A673 (cell line): ENCODE data around the gene CRADD. TPM values are rescaled to one million over a fixed set of nuclear protein-coding genes. Genes with fewer than 3 reads are reported as not detected.

Experiments used
- BruUV-seq: library from RNA; stranded (reverse); fragments of 400-500 nt; replicated peaks from 2 replicates; lab custom pipeline; 2021; lab: Mats Ljungman, UMichigan
- CTCF ChIA-PET: fragments of 300-600 bp; sonication (Branson Sonifier 250); formaldehyde crosslinking; loops from one replicate; lab custom pipeline; 2022; ENCODE audit warnings: antibody characterized with exemption; lab: Charles Lee
- POLR2A ChIA-PET: fragments of 300-600 bp; sonication (Branson Sonifier 250); formaldehyde crosslinking; loops from one replicate; lab custom pipeline; 2022; ENCODE audit warnings: antibody characterized with exemption; ENCODE audit not compliant: low non-redundant PET; lab: Charles Lee
- DNase-seq: peaks from one replicate; pipeline ENCODE4 v3.0.0-alpha.2; 2015; ENCODE audit warnings: low spot score
- H3K27ac ChIP-seq: fragments of 200-600 bp; sonication (generic); 2 replicates; pipeline ENCODE4 v1.5.1; 2016; ENCODE audit warnings: mixed run types, low read depth, mild to moderate bottlenecking, mixed read lengths, antibody characterized with exemption, low read length; ENCODE audit not compliant: poor library complexity, severe bottlenecking
- H3K27me3 ChIP-seq: fragments of 200-600 bp; sonication (generic); replicated peaks from 2 replicates; pipeline ENCODE4 v1.6.1; 2017; ENCODE audit warnings: mixed run types, low read depth, mild to moderate bottlenecking, mixed read lengths, antibody characterized with exemption, low read length; ENCODE audit not compliant: insufficient read depth, poor library complexity
- H3K36me3 ChIP-seq: fragments of 200-600 bp; sonication (generic); 2 replicates; pipeline ENCODE4 v1.6.1; 2016; ENCODE audit warnings: mixed run types, mild to moderate bottlenecking, mixed read lengths, antibody characterized with exemption, low read length; ENCODE audit not compliant: insufficient read depth, poor library complexity, severe bottlenecking
- H3K4me1 ChIP-seq: fragments of 200-600 bp; sonication (generic); 2 replicates; pipeline ENCODE4 v1.6.1; 2017; ENCODE audit warnings: mixed run types, mild to moderate bottlenecking, mixed read lengths, antibody characterized with exemption, low read length; ENCODE audit not compliant: insufficient read depth, poor library complexity, severe bottlenecking
- H3K4me3 ChIP-seq: fragments of 200-600 bp; sonication (generic); 2 replicates; pipeline ENCODE4 v1.5.1; 2016; ENCODE audit warnings: low read depth, mixed run types, mild to moderate bottlenecking, mixed read lengths, low read length; ENCODE audit not compliant: poor library complexity, severe bottlenecking
- H3K9me3 ChIP-seq: fragments of 200-600 bp; sonication (generic); 2 replicates; pipeline ENCODE4 v1.6.1; 2016; ENCODE audit warnings: mixed run types, low read depth, mild to moderate bottlenecking, mixed read lengths, antibody characterized with exemption, low read length; ENCODE audit not compliant: poor library complexity, severe bottlenecking
- EZH2 ChIP-seq: fragments of 200-600 bp; sonication (generic); IDR thresholded peaks from 2 replicates; pipeline ENCODE4 v1.6.1; 2017; ENCODE audit warnings: borderline replicate concordance, low read depth, mild to moderate bottlenecking, mixed read lengths, antibody characterized with exemption, low read length; ENCODE audit not compliant: poor library complexity, severe bottlenecking
- intact Hi-C: fragments of 100-400 bp; cut with micrococcal nuclease; formaldehyde crosslinking; loops from one replicate; pipeline ENCODE4 v1.10.0; 2022; ENCODE audit not compliant: unreplicated experiment
- total RNA-seq: library from RNA; stranded (reverse); gene quantifications from 2 replicates; pipeline ENCODE4 v1.2.3, GENCODE V29; 2021
- TF ChIP-seq, protein P1 (sequence below): fragments of 300-800, 200-600 bp; sonication (generic); conservative IDR thresholded peaks from 2 replicates; pipeline ENCODE4 v1.5.1; 2017; ENCODE audit warnings: low read depth, mild to moderate bottlenecking, antibody characterized with exemption, low read length, moderate library complexity, mixed read lengths

The CRADD gene
- total RNA-seq, 1 experiment from 2014 or later = 9.1 TPM

DNA sequence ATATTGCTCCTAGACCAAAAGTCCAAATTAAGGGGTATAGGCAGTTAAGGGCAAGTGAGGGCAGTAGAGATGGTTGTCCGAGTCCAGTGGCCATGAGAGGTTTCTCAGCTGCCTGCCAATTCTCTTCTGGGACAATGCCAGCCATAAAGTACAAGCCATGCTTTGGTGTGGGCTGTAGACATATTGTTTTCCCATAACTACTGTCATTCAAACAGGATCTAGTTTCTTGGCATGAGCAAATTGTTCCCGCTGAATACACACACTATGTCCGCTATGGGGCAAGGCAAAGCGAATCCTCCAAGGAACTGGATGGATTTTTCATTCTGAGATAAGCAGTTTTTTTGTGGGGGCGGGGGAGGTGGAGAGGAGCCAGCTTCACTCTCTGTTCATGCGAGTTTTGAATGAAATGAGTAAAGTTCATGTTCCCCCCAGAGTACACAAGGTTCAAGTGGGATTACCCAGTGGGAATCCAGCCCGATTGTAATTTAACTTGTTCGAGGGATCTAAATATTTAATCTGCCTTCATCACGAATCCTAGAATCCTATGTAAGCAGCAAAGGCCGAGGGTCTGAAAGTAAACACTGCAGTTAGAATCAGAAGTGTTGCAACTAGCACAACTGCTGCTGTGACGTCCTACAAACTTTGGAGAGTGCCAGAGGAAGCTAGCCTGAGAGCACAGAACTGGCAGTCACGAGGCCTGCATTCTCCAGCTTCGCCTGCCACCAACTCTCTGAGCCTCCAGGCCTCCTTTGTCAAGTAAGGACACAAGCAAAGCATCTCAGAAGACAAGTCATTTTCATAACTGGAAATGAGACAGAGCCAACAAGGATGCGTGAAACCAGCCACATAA, 137.0 kb downstream of the CRADD start:
- no peak for TF ChIP-seq EZH2
- H3K27me3 ChIP-seq = no peaks in the 10 kb centered on the region
- DNase-seq = no peak
- intact Hi-C loops = no loop called here
- H3K4me3 ChIP-seq = no peak overlapping the region
- H3K27ac ChIP-seq = peak overlapping the region; percentile 49
- H3K4me1 ChIP-seq = peaks cover 18% of the 10 kb centered on the region
- POLR2A ChIA-PET = no interaction called here
- BruUV-seq = no TSS peak
- H3K9me3 ChIP-seq = no peaks in the 10 kb centered on the region
- CTCF ChIA-PET = no interaction called here
- no peaks in the 10 kb centered on the region for H3K36me3 ChIP-seq

DNA sequence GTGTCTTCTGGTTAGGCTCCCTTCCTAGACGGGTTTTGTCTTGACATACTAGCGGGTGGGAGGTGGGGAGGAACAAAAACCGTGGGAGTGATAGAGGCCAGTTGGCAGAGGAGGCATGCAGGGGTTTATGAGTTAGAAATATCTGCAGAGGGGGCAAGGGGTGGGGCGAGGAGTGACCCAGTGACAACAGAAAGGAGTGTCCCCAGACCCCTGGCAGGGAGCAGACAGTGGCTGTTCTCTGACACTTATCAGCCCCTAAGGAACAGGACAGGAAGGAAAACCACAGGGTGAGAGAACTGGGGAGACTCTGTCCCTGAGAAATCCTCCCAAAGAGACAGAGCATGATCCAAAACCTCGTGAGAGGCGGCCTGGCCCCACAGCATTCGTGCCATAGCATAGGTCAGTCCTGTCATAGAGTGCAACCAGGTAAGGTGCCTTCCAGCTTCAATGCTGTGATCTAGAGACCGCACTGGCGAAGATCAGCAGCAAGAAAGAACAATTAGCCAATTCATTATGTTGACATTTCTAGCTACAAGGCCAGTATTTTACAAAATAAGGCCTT, 141.4 kb downstream of the CRADD start:
- H3K4me1 ChIP-seq = peaks cover 9% of the 10 kb centered on the region
- intact Hi-C loops = no loop called here
- ChIA-PET CTCF (no interaction called here), POLR2A (no interaction called here)
- no peak for TF ChIP-seq EZH2
- no peaks in the 10 kb centered on the region for H3K9me3 ChIP-seq
- no peaks in the 10 kb centered on the region for H3K27me3 ChIP-seq
- no peak for DNase-seq
- no peaks in the 10 kb centered on the region for H3K36me3 ChIP-seq
- BruUV-seq = no TSS peak
- H3K27ac ChIP-seq = no peak overlapping the region
- no peak overlapping the region for H3K4me3 ChIP-seq

DNA sequence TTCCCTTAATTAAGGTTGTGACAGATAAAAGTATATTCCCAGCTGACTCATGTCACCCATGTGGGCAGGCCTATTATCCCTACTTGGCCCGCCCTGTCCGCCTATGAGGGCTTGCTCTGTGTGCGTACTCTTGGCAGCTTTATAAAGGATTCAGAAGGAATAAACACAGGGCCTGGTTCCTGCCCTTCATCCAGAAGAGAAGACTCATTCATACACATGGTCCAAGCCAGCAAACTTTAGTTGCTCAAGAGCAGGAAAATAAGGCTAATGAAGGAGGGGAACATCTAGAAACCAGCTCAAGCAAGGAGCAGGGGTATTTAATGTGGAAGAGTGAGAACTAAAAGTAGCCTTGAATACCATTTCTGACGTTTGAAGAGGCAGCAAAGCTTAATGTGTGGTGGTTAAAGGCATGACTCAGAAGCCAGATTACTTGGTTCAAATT, 141.9 kb downstream of the CRADD start:
- ChIA-PET POLR2A (no interaction called here), CTCF (no interaction called here)
- no TSS peak for BruUV-seq
- Histone ChIP-seq H3K4me1 (peaks cover 6% of the 10 kb centered on the region), H3K27me3 (no peaks in the 10 kb centered on the region), H3K36me3 (no peaks in the 10 kb centered on the region), H3K27ac (no peak overlapping the region), H3K9me3 (no peaks in the 10 kb centered on the region), H3K4me3 (no peak overlapping the region)
- DNase-seq = no peak
- TF ChIP-seq EZH2 = no peak
- TF ChIP-seq, protein P1, sequence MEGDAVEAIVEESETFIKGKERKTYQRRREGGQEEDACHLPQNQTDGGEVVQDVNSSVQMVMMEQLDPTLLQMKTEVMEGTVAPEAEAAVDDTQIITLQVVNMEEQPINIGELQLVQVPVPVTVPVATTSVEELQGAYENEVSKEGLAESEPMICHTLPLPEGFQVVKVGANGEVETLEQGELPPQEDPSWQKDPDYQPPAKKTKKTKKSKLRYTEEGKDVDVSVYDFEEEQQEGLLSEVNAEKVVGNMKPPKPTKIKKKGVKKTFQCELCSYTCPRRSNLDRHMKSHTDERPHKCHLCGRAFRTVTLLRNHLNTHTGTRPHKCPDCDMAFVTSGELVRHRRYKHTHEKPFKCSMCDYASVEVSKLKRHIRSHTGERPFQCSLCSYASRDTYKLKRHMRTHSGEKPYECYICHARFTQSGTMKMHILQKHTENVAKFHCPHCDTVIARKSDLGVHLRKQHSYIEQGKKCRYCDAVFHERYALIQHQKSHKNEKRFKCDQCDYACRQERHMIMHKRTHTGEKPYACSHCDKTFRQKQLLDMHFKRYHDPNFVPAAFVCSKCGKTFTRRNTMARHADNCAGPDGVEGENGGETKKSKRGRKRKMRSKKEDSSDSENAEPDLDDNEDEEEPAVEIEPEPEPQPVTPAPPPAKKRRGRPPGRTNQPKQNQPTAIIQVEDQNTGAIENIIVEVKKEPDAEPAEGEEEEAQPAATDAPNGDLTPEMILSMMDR = no peak
- intact Hi-C loops = no loop called here

DNA sequence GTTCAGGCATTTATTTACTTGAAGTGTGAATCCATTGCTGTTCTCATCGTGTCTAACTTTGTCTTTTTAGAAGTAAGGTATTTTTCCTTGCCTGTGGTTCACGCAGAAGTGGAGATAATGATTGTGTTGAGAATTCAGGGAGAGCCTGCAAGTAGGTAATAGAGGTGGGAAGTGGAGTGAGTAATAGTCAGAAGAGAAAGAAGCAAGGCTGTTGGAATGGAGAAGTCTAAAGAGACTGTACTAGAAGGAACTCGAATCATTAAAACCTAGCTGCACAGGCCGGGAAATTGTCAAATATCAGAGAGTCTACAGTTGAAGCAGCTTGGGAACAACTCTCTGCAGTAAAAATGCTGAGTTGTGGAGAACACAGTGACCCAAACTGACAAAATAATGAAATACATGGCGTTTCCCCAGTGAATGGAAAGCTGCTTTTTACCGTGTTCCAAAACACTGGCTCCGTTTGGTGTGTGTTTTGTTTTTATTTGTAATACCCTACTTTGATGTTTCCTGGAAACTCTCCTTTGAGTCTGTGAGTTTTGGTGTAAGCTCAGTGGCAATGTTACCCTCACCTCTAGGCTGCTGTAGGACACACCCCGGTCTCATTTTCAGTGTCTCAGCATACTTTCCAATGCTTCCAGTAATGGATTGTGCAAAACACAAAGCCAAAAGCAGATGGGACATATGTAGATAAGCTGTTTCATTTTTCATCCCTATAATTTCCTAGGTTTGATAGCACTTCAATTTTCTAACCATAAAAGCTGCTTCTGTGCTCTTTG, 146.6 kb downstream of the CRADD start:
- TF ChIP-seq, protein P1 = no peak
- TF ChIP-seq EZH2 = no peak
- Histone ChIP-seq H3K27me3 (no peaks in the 10 kb centered on the region), H3K36me3 (no peaks in the 10 kb centered on the region), H3K27ac (no peak overlapping the region), H3K4me1 (no peaks in the 10 kb centered on the region), H3K4me3 (no peak overlapping the region), H3K9me3 (no peaks in the 10 kb centered on the region)
- CTCF ChIA-PET = no interaction called here
- BruUV-seq = no TSS peak
- DNase-seq = no peak
- POLR2A ChIA-PET = no interaction called here
- intact Hi-C loops = no loop called here
